HG02678 (cell line): ENCODE data around the gene KLC3.

Experiments
- ATAC-seq: cut with Tn5 transposase; IDR thresholded peaks from one replicate; pipeline ENCODE4 v1.9.1; 2021; ENCODE audit warnings: mild to moderate bottlenecking, moderate library complexity; ENCODE audit not compliant: unreplicated experiment

KLC3 gene

DNA sequence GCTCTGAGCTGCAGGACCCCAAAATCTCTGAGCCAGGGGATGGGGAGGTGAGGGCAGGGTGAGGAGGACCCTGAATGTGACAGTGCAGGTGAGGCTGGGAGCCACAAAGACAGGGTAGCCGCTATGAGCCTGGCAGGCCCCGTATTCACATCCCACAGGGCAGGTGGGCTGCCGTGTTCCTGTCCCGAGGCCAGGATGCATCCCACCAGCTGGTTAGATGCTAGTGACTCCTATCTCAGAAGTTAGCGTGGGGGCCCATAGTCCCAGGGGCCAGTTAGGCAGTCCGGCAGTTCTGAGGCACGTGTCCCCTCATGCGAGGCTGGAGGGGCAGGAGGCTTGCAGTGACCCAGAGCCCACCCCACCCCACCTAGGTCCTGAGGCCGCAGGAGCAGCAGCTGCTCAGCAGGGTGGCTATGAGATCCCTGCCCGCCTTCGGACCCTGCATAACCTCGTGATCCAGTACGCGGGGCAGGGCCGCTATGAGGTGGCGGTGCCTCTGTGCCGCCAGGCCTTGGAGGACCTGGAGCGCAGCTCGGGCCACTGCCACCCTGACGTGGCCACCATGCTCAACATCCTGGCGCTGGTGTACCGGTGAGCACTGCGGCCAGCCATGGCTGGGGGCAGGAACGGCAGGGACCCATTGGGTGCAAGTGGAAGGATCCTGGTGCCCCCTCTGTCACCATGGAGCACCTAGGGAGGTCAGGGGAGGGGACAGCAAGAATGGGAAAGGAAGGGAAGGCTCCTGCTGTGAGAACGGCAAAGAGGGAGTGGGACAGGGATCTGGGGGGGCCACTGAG lies 7.2 kb downstream of the KLC3 start:
- no peak for ATAC-seq

DNA sequence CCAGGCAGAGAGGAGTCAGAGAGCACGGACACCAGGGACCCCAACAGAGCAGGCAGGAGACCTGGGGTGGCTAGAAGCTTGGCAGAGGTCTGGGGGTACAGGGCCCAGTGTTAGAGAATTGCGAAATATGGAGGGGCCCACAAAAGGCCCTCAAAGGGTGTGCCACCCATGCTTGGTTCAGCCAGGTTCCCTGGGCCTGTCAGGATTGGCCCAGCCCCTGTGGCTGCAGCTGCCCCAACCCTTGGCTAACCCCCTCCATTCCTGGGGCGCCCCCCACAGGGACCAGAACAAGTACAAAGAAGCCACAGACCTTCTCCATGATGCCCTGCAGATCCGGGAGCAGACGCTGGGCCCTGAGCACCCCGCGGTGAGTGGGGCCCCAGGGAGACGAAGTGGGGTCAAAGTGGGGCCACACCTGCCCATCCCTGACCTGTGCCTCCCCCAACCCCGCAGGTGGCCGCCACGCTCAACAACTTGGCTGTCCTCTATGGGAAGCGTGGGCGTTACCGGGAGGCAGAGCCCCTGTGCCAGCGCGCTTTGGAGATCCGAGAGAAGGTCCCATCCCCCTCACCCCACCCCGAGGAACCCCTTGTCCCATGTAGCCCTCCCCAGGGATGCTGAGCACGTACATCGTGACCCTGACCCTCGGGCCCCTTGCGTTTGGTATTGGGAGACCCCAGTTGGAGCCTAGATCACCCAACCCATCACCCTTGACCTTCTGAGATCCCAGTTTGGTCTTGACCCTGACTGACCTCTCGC lies 8.0 kb downstream of the KLC3 start:
- no peak for ATAC-seq

DNA sequence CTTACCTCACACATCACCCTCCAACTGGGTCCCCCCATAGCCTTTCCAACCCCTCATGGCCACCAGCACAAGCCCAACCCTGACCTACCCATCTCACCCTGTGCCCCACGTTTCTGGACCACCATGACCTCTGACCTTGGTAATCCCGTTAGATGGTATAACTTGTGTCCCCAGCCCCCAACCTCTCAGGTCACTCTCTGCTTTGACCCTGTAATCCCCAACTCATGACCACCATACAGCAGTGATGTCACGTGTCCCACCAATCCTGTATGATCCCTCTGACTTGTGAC lies 8.5 kb downstream of the KLC3 start:
- ATAC-seq: no peak

DNA sequence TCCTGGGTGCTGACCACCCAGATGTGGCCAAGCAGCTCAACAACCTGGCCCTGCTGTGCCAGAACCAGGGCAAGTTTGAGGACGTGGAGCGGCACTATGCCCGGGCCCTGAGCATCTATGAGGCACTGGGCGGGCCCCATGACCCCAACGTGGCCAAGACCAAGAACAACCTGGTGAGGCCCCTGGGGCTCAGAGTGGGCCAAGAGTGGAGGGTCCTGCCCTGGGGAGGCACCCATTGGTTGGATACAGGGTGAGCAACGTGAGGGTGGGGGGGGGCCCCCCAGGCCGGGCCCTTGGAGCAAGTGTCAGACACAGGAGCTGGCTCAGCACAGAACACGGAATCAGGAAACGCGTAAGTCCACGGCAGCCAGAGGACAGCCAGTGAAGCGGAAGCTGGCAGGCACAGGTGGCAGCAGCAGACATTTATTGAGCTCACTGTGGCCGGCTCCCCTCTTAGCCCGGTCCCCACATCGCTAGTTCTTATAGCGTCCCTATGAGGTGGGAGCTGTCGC lies 8.9 kb downstream of the KLC3 start:
- no peak for ATAC-seq

DNA sequence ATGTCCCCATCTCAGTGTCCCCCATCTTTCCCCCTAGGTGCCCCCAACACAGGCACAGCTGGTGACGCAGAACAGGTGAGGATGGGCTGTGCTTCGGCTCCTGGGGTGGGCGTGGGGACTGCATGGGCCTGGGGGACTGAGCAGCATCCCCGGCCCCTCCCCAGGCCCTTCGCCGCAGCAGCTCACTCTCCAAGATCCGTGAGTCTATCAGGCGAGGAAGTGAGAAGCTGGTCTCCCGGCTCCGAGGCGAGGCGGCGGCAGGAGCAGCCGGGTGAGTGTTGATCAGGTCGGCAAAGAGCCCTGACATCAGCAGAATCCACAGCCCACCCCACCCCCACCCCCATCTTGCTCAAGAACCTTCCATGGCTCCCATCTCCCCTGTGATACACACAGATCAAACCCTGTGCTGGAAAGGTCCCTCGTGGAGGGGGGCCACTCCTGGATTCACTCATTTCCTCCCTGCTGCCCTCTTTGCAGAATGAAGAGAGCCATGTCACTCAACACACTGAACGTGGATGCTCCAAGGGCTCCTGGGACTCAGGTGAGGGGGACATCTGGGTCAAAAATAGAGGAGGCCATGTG lies 10.0 kb downstream of the KLC3 start:
- ATAC-seq: no peak

DNA sequence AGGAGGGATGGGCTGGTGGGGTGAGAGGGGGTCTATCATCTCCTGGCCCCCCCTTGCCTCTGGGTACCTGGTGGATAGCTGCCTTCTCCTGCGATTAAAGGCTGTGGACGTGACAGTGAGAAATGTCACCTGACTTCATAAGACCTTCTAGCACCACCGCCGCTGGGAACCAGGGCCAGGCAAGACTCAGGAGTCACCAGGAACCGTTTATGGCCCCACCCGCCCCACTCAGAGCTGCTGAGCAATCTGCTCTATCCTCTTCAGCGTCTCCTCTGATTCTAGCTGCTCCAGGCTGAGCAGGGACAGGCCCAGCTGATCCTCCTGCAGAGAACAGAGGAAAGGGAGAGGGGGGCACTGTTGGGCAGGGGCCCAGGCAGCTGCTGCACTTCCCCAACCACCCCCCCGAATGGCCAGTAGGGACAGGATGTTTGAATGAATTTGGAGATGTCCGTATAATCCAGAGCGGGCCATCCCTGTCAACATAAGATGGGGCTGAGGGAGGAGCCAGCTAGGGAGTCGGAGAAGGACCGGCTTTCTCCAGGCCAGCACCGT lies 10.9 kb downstream of the KLC3 start:
- ATAC-seq: no peak

DNA sequence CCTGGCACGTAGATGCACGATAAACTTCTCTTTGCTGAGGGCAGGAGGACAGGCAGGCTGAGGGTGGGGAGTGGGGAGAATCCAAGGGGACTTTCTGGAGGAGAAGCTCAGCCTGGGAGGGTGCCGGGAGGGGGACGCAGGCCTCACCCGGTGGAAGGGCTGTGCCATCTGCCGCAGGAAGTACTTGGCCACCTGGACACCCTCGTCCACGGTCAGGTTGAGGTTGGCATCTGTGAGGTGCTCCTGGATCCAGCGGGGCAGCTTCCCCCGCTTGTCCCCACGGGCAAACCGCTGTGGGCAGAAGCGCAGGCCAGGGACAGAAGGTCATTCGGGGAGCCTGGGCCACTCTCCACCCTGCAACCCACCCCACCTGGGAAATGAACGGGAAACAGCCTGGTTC lies 11.5 kb downstream of the KLC3 start:
- no peak for ATAC-seq

DNA sequence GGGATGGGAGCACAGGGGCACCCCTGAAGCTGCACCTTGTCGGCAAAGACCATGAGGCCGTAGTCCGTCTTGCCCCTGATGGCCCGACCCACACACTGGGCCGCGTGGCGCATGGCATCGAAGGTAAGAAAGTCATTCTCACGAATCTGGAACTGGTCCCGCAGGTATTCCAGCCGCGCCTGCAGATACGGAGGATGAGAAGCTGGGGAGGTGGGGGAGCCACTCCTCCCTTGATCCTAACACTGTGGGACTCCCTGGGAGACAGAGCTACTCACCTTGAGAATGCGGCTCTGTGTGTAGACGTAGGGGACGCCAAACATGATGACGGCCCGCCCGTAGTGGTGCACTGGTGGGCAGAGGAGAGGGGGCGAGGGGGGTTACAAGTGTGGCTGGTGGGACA lies 11.9 kb downstream of the KLC3 start:
- ATAC-seq: no peak

DNA sequence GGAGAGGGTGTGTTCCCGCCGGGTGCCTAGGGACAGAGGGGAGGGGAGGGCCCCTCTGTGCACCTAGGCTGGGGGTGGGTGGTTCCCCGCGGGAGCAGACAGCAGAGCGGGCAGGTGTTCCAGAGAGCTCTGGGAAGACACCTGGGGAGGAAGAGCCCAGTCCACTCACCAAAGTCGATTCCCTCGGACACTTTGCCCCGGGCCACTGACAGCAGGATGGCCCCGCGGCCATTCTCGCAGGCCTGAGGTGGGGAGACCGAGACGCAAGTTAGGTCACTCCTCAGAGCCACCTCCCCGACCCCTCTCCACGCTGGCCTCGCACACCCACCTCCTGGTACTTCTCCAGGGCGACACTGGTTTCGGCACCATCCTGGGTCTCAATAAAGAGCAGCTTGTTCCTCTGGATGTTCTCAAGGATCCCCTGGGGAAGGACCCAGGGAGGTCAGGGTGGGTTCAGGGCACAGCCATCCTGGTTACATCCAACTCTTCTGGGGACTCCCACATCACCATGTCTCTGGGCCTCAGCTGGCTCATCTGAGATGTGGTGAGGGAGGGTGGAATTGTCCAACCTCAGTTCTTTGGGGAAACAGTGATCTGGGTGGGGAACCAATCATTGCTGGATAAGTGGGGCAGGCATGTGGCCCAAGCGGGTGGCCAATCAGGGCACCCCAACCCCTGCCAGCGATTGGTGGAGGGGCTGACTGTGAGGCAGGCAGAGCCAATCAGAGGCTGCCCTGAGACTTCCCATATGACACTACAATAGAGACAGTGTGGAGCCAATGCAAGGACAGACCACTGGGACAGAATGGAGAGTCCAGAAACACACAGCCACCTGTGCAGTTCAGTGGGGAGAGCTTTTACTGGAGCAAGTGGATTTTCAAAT lies 12.6 kb downstream of the KLC3 start:
- ATAC-seq: no peak

DNA sequence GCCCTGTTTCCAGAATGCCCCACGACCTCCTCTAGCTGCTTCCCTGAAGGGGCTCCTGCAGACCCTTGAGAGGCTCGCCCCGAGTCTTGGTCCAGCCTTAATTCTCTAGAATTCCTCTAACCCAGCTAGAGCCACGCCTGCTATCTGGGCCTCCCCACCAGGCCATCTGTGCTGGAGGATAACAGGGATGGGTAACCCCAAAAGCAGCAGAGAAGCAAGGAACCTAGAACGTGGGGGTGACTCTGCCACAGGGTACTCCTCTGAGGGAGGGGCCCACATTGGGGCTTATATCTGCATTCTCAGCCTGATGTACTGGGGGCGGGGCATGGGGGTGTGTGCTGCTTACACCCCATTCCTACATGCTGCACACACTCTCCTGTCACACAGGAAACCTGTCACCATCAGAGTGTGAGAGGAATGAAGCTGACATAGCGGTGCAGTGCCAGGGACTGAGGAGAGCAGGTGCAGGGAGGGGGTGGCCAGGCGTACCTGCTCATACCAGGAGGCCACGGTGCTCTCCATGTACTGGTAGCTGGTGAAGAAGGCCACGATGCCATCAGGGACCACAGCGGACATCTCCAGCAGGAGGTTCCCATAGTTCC lies 13.8 kb downstream of the KLC3 start:
- no peak for ATAC-seq

DNA sequence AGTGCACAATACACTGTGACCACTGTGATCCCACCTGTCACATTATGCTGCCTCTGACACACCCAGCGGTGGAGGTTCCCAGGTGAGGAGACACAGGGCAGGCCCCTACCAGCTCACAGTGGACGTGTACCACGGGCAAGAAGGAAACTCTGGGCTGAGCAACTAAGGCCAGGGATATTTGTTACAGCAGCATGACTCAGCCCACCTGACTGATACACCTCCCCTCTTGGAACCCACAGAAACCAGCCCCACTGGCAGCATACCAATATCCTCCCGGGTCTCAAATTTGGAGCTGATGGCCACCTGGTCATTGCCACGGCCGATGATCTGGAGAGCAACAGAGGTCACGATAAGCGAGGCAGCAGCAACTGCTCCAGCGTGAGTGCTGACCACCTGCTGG lies 14.9 kb downstream of the KLC3 start:
- ATAC-seq: no peak

DNA sequence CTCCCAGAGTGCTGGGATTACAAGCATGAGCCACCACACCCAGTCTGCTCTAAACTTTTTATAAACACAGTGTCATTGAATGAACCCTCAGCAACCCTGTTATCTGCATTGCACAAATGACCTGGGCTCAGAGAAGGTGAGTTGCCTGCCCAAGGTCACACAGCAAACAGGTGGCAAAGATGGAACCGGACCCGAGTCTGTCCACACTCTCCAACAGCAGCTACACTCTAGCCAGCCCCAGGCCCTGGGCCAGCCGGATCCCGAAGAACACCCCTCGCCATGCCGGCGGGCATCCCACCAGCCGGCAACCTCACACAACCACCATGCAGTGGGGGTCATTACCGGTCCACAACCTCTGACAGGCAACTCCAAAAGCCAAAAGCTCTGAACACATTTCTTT lies 15.4 kb downstream of the KLC3 start:
- ATAC-seq: no peak

DNA sequence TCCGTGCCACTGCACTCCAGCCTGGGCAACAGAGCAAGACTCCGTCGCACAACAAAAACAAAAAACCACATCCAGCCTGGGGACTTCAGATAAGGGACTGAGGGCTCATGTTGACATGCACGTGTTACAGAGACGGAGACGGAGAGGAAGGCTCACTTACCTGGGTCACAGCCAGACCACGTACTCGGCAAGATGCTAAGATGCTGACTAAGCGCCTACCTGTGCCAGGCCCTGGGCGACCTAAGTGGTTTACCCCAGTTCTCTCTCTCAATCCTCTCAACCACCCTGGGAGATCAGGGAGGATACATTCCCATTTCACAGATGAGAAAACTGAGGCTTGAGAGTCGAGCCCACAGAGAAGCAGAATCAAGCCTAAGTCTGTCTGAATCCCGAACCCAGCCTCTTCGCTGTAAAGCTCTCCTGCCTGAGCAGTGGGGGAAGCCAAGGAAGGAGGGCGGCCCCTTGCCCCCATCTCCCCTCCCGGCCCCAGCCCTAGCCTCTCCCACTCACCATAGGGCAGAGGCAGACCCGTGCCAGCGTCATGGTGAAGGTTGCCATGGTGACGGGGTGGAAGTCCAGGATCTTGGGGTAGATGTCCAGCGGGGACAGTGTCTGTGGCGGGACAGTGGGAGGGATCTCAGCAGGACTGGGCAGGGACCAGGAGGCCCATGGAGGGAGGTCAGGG lies 16.4 kb downstream of the KLC3 start:
- ATAC-seq: no peak

DNA sequence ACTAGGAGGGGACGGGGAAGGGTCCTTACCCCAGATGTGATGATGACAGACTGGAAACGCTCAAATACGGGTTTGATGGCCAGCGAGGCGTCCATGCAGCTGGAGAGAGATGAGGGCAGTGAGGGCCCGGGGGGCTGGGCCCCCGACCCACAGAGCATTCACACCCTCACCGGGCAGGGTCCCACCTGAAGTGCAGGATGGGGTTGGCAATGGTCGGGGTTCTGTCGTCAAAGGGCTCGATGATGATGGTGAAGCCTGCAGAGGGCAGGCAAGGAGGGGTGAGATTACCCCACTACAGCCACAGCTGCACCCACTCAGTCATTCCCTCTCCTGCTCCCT lies 16.9 kb downstream of the KLC3 start:
- ATAC-seq: no peak

DNA sequence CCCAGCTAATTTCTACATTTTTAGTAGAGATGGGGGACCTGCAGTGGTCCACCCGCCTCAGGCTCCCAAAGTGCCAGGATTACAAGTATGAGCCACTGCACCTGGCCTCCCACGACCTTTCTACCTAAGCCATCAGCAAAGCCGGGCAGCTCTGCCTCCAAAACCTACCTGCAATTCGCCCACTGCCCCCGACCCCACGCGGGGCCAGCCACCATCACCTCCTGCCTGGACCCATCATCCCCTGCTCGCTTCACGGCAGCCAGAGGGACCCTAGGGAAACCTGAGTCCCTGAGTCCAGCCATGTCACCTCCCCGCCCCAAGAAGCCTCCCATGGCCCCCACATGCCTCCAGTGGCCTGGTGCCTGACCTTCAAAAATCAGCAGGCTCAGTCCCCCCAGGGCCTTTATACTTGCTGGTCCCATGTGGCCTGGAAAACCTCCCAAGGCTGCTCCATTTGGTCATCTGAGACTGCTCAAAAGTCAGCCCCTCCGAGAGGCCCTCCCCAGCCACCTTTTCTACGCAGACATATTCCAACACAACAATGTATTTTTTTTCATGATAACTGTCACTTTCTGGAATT lies 17.8 kb downstream of the KLC3 start:
- ATAC-seq: no peak

DNA sequence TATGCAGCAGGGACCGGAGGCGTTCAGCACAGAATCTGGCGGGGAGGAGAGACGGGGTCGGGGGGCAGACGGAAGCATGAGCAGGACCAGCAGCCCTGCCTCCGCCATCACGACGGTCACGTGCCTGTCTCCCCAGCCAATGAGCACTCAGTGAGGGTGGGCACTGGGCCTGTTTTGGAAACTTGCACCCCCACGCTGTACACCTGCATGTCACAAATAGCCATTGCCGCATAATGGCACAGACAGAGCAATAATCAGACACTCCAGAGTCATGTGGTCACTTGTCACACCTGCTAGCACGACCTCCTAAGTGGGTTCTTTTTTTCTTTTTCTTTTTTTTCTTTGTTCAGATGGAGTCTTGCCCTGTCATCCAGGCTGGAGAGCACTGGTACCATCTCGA lies 21.1 kb downstream of the KLC3 start:
- ATAC-seq: no peak

DNA sequence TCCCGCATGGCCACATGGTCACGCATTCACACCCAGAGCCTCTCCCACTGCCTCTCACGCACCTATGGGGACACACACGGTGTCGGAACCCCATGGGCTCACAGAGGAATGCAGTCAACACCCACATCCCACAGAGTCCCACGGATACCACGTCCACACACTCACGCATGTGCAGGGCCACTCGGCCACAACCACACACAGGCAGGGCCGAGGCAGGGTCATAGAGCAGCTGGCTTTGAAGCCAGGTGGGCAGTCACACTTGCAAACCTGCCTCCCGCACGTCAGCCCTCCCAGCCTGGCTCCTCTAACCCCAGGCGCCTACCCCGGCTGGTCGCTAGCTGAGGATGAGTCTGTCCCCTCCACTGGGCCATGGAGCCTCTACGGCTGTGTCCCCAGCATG lies 21.7 kb downstream of the KLC3 start:
- no peak for ATAC-seq

DNA sequence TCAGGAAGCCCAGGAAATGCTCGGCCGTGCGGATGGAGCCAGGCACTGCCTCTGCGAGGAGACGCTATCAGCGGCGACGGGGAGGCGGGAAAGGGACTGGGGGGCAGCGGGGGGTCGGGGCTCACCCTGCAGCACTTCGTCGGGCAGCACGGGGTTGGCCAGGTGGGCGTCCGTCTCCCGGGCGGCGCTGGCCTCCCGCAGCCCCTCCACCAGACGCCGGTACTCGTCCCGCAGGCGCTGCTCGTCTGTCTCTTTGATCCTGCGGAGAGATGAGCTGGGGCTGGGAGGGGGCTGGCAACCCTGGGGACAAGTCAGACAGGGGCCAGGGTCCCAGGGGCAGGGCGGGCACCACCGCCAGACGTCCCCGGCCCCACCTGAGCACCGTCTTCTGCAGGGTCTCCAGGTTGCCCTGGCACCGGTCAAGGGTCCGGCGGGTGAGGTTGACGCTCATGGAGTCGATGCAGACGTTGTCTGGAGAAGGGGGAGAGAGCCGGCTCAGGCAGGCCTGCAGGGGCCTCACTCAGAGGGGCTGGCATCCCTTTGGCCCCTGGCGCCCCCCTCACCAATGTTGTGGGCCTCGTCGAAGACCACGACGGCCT lies 23.4 kb downstream of the KLC3 start:
- ATAC-seq: no peak

DNA sequence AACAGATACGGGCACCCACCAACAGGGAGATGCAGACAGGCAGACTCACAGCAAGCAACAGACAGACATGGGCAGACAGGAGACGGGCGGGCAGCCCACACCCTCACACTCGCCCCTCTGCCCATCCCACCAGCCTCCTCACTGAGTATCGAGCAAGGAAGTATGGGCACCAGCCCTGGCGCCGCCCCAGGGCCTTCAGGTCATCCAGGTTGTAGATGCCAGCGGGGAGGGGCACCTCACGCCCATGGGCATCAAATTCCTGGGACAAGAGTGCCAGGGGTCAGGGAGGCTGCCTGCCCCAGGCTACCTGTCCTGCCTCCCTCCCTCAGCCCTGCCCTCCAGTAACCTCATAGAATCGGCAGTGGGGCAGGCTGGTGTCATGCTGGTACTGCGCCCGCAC lies 24.1 kb downstream of the KLC3 start:
- ATAC-seq: no peak
